ENCODE results near the gene ST8SIA4.

ST8SIA4 gene, protein sequence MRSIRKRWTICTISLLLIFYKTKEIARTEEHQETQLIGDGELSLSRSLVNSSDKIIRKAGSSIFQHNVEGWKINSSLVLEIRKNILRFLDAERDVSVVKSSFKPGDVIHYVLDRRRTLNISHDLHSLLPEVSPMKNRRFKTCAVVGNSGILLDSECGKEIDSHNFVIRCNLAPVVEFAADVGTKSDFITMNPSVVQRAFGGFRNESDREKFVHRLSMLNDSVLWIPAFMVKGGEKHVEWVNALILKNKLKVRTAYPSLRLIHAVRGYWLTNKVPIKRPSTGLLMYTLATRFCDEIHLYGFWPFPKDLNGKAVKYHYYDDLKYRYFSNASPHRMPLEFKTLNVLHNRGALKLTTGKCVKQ

DNA sequence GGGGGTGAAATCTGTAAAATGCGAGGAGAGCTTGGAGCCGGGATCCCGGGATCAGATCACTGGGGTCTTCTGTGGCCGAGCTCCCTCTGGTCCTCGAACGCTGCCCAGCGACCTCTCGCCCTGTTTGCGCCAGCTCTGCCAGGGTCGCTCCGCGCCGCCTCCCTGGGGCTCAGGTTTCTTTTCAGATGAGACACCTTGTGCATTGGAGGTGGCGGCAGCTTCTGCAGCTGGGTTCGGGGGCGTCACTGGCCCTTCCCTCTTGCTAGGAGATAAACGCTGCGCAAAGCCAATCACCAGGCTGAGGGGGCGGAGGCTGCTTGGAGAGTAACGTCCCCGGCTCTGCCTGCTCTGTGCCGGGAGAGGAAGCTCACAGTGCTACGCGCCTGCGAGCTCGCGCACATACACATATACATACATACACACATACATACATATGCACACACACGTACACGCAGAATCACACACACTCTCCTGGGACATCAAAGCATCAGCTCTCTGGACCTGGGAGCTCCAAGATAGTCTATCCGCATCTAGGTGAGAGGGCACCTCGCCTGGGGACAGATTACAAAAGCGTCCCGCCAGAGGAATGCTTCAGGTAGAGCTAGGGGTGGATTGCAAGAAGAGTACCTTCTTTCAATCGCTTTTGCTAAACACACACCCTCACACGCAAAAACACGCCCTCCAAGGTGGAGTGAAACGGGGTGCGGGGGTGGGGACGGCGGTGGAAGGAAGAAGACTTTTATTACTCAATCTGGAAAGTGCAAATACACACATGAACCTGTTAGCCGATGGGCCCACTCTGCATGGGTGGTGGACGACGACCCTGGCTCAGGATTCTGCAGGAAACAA, at the start of gene ST8SIA4:
Gene ST8SIA4, minus strand, starts transcription at position 244 of the 849 bp plus-strand sequence. CDS start 327 bp downstream, outside the sequence.
- DNase-seq (ENCODE audit: low spot score), result peak; percentile 14

DNA sequence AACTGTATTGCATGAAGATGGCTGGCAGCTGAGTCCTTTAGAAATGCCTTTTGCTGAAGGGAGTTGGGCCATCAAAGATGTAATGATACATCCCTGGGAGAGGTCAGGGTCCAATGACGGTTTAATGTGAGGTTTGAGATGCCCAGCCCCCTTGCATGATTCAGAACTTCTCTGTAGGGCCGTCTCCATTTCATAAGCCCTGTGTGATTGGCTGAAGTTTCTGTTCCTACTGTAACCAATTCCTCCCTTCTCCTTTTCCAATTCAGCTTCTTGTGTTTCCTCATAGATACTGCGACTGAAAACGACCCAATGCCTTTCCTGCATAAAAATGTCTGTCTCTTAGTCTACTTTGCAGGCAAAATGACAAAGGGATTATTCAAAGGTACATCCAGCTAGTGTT, 47.9 kb upstream of the ST8SIA4 start:
- no peak for DNase-seq (ENCODE audit: low spot score)

DNA sequence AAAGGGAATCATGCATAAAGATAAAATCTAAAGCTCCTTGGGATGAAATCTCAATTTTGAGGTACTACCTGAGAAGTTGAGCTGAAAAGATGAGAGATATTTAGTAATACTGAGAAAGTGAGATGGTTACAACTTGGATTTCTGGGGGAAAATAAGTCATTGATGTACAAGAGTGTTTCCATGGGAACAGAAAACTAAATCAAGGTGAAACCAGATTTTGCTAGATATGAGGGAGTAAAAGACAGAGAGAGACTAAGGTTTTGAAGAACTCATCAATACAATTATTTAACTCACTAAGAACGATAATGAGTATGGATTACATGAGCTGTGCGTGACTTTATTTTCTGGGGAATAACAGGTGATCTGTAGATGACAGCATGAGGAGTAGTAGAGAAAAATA, 10.2 kb upstream of the ST8SIA4 start:
- no peak for DNase-seq (ENCODE audit: low spot score)

DNA sequence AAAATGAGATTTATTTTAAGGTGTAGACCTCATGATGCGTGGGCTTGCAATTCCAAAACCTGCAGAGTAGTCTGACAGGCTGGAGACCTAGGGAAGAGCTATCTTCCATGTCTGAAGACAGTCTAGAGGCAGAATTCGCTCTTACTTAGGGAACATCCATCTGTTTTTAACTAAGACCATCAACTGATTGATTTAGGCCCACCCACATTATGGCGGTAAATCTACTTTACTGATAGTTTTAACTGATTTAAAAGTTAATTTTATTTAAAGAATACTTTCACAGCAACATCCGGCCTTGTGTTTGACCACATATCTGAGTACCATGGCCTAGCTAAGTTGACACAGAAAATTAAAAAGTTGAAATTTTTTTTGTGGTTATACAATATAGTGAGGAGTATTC, 6.0 kb upstream of the ST8SIA4 start:
- DNase-seq (ENCODE audit: low spot score), result no peak

DNA sequence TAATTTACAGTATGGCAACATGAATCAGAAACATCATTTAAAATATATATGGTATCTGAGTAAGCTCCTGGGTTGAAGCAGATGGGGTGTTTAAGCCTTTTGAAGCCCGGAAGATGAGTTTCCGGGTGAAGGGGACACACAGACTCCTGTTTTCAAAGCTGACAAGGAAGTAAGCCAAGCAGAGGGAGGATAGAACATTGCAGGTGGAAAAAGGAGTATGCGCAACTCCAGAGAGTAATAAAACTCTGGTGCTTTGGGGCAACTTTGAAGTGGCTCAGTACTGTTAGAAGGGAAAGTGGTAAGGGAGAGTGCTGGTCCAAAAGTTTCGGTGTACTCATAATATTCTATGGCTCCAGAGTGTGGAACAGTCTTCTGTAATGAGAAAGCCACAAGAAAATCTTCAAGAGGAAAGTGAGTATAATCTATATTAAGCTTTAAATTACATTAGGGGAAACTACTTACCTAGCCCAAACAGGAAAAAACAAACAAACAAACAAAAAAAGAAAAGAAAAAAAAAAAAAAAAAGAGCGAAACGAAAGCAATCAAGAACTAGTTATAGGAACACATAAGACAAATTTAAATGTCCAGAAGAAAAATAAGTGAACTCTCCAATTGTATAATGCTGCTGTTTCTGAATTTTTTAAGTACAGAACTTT, 2.3 kb upstream of the ST8SIA4 start:
- no peak for DNase-seq (ENCODE audit: low spot score)

DNA sequence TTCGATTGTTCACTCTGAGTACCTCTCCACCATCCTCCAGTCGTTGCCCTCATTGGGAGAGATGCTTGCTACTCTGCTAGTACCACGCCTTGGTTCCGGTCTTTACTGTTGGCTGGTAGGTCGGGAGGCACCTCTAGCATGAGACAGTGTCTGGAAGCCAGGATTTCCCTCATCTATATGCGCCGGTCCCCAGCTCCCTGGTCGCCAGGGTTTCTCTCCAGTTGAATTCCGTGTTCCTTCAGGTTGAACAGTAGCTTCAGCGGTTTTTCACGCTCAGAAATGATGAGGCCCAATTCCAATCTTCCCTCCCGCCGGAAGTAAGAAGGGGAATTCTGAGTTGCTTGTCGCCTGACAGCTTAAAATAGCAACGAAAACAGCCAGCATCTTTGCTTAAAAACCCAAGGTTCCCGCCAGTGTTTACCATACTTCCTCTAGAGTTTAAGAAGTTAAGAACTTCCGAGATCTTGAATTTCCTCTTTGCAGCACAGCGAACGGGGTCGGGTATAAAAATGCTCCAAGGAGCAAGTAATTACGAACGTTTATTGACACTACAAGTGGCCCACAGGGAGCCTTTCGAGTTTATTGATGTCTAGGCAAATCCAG, 1.3 kb upstream of the ST8SIA4 start:
- no peak for DNase-seq (ENCODE audit: low spot score)

DNA sequence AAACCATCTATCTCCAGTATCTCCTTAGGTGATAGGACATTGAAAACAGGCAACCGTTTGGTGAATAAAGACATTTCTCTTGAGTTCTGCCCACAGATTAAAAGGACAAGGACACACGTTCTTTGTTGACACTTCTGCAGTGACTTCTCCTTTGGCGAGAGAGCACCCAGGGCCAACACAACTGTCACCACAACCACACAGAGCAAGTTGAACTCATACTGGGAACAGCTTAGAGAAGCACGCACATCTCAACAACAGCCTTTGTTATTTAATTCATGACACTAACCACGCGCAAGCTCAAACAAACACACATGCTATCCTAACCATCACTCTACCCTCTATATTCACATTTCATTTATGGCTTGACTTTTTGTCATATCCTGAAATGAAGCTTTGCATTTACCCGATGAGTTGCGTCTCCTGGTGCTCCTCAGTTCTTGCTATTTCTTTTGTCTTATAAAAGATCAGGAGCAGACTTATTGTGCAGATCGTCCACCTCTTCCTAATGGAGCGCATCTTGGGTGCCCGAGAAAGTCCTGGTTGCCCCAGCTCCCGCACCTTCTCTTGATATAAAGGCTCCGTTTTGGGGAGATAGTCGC, 543 bp downstream of the ST8SIA4 start:
- DNase-seq (ENCODE audit: low spot score), result no peak

DNA sequence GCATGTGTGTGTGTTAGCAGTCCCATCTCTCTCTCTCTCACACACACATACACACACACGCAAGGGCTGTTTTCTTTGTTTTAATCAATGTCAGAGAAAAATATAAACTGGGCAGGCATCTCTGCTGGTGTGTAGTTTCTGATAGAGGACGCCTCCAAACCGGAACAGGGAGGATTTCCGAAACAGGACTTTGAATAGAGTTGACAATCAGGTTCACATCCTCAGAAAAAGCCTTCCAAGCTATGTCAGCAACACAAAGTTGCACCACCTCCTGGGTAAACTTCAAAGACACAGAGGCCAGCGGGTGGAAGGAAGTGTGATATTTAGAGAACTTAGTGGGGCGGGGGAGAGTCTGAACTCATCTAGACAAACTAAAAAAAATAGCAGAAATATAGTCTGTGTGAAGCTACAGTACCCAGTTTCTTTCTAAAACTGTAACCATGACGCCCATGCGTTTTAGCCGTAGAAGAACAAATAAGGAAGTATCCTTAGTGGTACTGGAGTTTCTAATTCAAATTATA, 1.2 kb downstream of the ST8SIA4 start:
- no peak for DNase-seq (ENCODE audit: low spot score)

DNA sequence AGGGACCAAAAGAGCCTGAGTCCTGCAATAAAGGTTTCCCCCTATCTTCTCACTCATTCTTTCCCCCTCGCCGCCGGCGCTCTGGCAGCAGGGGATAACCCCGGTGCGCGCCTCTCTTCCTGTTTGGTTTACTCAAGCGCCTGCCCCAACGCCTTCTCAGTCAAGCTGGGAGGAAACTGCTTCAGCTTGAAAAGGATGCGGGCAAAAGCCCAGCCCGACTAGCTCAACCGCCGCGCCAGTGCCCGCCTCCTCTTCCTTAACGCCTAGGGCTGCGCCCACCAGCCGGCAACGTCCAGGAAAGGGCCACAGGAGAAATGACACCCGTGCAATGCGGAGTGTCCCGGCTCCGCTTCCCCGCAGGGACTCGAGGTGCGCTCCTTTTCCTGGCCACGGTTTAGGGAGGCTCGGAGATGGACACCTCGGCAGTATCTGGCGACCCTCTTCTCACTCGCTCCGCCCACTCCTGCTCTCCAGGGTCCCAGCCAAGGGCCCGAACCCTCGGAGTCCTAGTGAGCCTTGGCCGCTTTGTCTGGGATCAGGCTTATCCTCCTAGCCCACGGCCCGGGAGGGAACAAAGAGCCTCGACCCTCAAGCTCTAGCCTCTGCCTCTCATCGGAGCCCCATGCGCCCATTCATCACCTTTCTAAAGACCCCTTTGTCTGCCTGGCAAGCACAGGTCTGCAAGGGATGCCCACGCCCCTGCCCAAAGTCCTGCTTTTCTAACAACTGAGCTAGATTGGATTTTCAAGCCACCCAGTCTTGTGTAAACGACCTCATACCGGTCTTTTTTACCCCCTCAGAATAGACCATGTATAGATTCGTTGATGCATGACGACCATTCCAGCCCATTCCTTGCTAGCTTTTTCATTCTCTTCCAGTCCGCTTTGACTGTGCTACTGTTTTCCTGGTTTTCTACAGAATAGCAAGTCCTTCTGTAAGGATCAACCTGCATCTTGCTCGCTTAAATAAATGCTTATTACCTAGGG, 2.0 kb downstream of the ST8SIA4 start:
- DNase-seq (ENCODE audit: low spot score), result peak; percentile 38

DNA sequence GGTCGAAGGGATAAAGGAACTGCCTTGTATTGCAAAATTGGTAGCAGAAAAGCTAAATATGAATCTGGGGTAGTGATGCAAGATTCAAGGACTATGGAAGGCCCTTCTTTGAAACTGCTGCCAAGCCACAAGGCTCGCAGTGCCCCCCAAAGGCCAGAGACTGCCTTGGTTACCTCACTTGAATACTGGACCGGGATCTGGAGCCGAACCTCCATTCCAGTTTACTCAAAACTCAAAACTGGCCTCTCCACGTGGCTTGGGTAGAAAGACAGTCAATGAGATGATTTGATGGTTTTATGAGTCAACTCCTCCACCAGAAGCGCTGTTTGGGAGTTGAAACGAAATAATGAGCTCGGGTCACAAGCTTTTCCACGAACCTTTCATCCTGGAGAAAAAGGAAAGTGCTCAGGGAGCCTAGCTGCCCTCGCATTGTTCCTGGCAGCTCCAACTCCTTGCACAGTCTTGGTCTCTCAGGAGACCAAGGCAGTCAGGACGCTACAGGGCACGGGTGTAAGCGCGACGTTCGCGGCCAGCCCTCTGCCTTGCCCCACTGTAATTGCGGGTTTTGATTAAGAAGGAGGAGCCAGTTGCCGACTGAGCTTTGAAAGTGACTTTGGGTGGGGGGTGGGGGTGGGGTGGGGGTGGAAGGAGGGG, 2.8 kb downstream of the ST8SIA4 start:
- DNase-seq (ENCODE audit: low spot score), result peak; percentile 10

DNA sequence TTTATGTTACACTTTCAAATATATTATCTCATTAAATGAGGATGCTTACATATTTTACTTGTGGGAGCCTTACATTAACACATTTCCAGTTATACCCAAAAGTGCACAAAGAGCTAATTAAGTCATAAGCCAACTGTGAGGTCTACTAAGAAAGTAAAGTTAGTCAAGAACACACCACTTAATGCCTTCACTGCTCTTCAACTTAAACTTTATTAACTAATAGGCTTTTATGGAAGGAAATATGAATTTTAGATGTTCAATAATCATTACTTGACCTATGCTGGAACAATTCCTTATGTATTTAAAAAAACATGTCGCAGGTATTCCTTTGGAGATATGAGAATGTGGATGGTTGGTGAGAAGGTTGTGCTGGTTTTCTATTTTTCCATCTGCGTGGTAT, 3.4 kb downstream of the ST8SIA4 start:
- DNase-seq (ENCODE audit: low spot score), result no peak

DNA sequence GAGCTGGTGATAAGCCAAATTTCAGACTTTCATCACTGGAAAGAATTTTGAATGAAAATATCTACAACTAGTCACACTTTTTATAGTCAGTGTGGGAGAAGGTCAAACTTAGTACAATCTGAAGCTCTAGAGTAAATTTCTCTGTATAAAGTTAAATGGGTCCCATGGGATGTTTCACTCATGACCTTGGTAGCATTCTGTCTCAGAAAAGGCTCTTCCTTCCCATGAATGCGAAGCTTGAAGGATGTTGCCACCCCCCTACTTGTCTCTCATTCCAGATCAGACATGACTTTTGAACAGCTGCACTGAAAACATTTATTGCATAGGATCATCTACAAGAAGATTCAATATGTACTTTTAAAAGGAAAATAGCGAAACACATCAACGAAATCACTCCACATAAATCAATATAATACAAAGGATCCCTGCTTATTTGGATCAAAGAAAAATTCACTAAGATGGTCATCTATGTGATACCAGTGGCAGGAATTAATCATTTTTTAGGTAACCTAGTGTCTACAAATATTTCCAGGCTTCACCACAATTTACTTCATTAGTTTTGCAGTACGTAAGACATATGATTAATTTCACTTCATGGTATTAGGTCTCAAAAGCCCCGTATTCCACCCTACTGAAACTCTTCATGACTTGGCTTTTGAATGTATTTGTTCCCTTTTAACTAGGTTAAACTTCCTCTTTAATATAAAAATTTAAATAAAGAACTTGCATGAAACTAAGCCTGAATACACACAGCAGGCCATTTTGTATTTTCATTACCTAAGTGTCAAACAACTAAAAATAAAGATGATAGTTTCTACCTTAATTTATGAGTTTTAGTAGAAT, 4.4 kb downstream of the ST8SIA4 start:
- no peak for DNase-seq (ENCODE audit: low spot score)

DNA sequence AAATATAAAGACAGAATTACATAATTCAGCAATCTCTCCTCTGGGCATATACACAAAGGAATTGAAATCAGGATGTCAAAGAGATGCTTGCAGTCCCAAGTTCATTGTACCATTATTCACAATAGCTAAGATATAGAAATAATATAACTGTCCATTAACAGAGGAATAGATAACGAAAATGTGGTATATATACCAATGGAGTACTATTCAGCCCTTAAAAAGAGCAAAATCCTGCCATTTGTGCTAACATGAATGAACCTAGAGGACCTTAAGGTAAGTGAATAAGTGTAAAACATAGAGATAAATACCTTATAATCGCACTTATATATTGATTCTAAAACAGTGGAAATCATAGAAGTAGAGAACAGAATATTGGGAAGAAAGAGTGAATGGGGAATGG, 7.0 kb downstream of the ST8SIA4 start:
- no peak for DNase-seq (ENCODE audit: low spot score)

DNA sequence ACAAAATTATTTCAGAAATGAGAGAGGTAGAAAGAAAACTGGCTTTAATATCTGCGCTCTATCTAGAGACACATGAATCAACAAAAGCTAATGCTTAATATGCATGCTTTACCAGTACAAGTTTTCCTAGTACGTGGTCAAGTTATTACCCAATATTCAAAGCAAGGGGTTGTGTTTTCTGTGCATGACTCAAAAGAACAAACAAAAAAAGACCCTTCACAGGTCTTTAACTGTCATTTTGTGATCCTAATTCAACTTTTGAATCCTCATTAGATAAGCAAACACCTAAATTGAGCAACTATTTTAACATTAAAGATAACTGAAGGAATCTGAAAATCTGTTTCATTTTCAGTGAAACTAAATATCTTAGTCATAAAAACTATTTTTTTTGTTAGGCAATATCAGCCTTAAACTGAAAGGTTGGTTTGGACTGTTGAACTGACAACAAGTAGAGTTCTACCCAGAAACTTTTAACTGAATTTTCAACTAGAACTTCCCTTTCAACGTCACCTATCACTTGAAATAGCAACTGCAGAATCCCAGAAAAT, 12.5 kb downstream of the ST8SIA4 start:
- no peak for DNase-seq (ENCODE audit: low spot score)

DNA sequence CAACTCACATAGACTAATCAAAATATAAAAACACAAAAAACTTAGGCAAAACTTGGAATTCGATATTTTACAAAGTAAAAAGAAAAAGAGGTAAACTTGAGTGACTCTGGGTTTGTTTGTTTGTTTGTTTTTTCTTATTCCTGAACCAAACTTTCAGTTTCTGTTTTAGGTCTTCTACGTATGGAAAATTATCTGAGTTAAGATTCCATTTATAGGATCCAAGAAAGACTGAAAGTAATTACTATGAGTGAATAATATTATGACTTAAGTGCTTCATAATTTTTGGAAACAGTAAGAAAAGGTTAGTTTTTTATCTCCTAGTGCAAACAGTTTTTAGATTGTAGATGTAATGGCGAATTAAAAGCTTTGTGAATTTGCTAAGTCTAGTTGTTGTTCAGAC, 13.2 kb downstream of the ST8SIA4 start:
- no peak for DNase-seq (ENCODE audit: low spot score)

DNA sequence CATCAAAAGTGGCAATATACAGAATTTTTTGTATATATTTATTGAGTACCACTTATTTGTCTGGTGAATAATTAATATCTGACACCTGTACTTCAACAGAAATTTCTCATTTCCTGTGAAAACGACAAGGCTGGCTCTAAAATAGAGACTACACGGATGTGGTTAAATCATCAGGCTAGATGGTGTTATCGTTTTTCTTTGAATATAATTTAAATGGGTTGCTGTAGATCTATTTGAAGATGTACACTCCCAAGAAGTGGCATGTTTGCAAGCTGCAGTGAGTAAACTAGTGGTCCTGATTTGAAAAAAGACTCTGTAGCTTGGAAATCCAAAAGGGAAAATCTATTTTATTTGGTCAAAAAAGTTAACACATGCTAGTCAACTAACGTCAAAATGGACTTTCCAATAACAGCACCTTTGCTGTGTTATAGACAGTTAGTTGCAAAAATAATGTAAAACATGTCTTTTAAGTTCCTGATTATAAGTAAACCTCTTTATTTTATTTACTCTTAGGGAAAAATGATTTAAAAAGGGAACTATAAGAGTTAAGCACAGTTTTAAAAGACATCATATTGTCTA, 13.8 kb downstream of the ST8SIA4 start:
- DNase-seq (ENCODE audit: low spot score), result no peak

DNA sequence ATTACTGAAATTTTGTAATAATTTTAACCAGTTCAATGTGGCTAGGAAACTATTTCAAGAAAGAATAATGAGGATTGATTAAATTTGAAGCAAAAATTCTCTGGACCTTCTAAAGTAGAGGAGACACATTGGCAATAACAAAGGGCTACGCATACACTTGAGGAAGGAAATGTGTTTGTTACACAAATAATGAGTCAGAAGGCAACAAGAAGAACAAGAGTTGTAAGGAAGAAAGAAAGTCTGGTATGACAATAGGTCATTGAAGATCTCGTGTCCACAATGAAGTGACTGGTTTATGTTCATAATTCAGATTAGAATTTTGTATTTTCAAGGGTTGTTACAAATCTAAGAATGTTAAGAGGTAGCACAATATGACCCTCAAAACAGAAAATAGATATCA, 25.8 kb downstream of the ST8SIA4 start:
- no peak for DNase-seq (ENCODE audit: low spot score)

Measured in AG20443 (cell line).